ENCODE data around the gene ACTRT2.

ACTRT2 gene

GRCh38 chr1:3055051-3055450 is 33.8 kb downstream of the ACTRT2 start:
- no peak for DNase-seq

GRCh38 chr1:3056641-3057040 is 35.4 kb downstream of the ACTRT2 start:
- DNase-seq, result no peak

- no peak for DNase-seq
These were observed 37.2 kb downstream of the ACTRT2 start for GRCh38 chr1:3058263-3059030.

GRCh38 chr1:3060127-3060526 is 38.9 kb downstream of the ACTRT2 start:
- no peak for DNase-seq

- no peak for DNase-seq
These were observed 39.6 kb downstream of the ACTRT2 start for GRCh38 chr1:3060601-3061551.

GRCh38 chr1:3061566-3061965 is 40.3 kb downstream of the ACTRT2 start:
- no peak for DNase-seq

- DNase-seq, result no peak
These were observed 40.8 kb downstream of the ACTRT2 start for GRCh38 chr1:3061981-3062615.

GRCh38 chr1:3062616-3063378 is 41.5 kb downstream of the ACTRT2 start:
- DNase-seq, result no peak

GRCh38 chr1:3063379-3064295 is 42.4 kb downstream of the ACTRT2 start:
- DNase-seq, result no peak

- DNase-seq, result no peak
These were observed 43.1 kb downstream of the ACTRT2 start for GRCh38 chr1:3064296-3064850.

- no peak for DNase-seq
These were observed 43.6 kb downstream of the ACTRT2 start for GRCh38 chr1:3064901-3065300.

- DNase-seq, result no peak
These were observed 44.1 kb downstream of the ACTRT2 start for GRCh38 chr1:3065396-3065795.

GRCh38 chr1:3065797-3066196 is 44.5 kb downstream of the ACTRT2 start:
- DNase-seq, result no peak

GRCh38 chr1:3066250-3066711 is 45.0 kb downstream of the ACTRT2 start:
- DNase-seq, result no peak

- DNase-seq, result no peak
These were observed 45.6 kb downstream of the ACTRT2 start for GRCh38 chr1:3066826-3067225.

- no peak for DNase-seq
These were observed 46.0 kb downstream of the ACTRT2 start for GRCh38 chr1:3067301-3067670.

GRCh38 chr1:3067671-3068563 is 46.6 kb downstream of the ACTRT2 start:
- DNase-seq, result no peak

GRCh38 chr1:3068564-3069431 is 47.5 kb downstream of the ACTRT2 start, which contains the start of gene PRDM16:
TSS of gene PRDM16 (plus strand) at chr1:3069203. CDS start at chr1:3069260, 57 bp downstream.
- no peak for DNase-seq

Data from NCI-H187 (cell line).